Immature natural killer cell (primary cell): Measurements from ENCODE around the gene TEX52. TPM values are rescaled to one million over a fixed set of nuclear protein-coding genes. Genes with fewer than 3 reads are reported as not detected.
A peak's percentile ranks its signal among the peaks of the same experiment; 100 is the strongest.
"Not testable (repeated sequence)": the region's sequence is repeated elsewhere in the genome, so short reads cannot be mapped to it uniquely, and the experiment has no call there.

Experiments used
- DNase-seq, 3 donors: peaks; one replicate each; pipeline ENCODE4 v3.0.0; 2022; ENCODE audit warnings: mixed read lengths in 1 of 3
- H3K27ac Mint-ChIP-seq, 6 donors: one replicate each; pipeline ENCODE4 v1.8.0; 2020; ENCODE audit warnings: mixed read lengths in 6 of 6, mild to moderate bottlenecking in 5 of 6, inconsistent platforms in 4 of 6, moderate library complexity in 3 of 6
- H3K27me3 Mint-ChIP-seq, 3 donors: one replicate each; pipeline ENCODE4 v1.8.0; 2020 to 2021; ENCODE audit warnings: low read depth in 3 of 3, mild to moderate bottlenecking in 3 of 3, mixed read lengths in 3 of 3, moderate library complexity in 3 of 3, inconsistent platforms in 1 of 3
- H3K36me3 Mint-ChIP-seq, 3 donors: one replicate each; pipeline ENCODE4 v1.8.0; 2020; ENCODE audit warnings: mixed read lengths in 3 of 3, inconsistent platforms in 2 of 3, mild to moderate bottlenecking in 2 of 3
- H3K4me1 Mint-ChIP-seq, 2 donors: one replicate each; pipeline ENCODE4 v1.8.0; 2020; ENCODE audit warnings: inconsistent platforms in 2 of 2, mild to moderate bottlenecking in 2 of 2, mixed read lengths in 2 of 2, moderate library complexity in 1 of 2
- H3K4me3 Mint-ChIP-seq, 5 donors: one replicate each; pipeline ENCODE4 v1.8.0; 2020; ENCODE audit warnings: mild to moderate bottlenecking in 5 of 5, mixed read lengths in 5 of 5, inconsistent platforms in 3 of 5, moderate library complexity in 3 of 5
- H3K9me3 Mint-ChIP-seq, 6 donors: one replicate each; pipeline ENCODE4 v1.8.0; 2020; ENCODE audit warnings: mild to moderate bottlenecking in 6 of 6, mixed read lengths in 6 of 6, inconsistent platforms in 4 of 6, moderate library complexity in 3 of 6
- polyA plus RNA-seq, 3 donors: library from polyadenylated mRNA; unstranded; fragments of 300-500 nt; fragmentation: Illumina TruSeq; gene quantifications; one replicate each; pipeline ENCODE4 v1.2.3, GENCODE V29; 2021

TEX52 gene
- polyA plus RNA-seq, 3 donors from 2014 or later = not detected

- Mint-ChIP-seq H3K36me3 (peaks cover 0 to 5% (median 4%) of the 10 kb centered on the region in 3 donors), H3K27ac (peak overlapping the region in 4 of 6 donors; percentile 9 to 57 (median 20)), H3K9me3 (no peaks in the 10 kb centered on the region), H3K4me3 (no peak overlapping the region), H3K27me3 (no peaks in the 10 kb centered on the region), H3K4me1 (peaks cover 11 to 15% of the 10 kb centered on the region in 2 donors)
- DNase-seq = no peak
These were observed 28.0 kb upstream of the TEX52 start for GRCh38 chr12:2884810-2885209.

- Mint-ChIP-seq H3K4me1 (peaks cover 28 to 38% of the 10 kb centered on the region in 2 donors), H3K4me3 (peak overlapping the region in 1 of 5 donors; percentile 32), H3K36me3 (peaks cover 0 to 3% (median 0%) of the 10 kb centered on the region in 3 donors), H3K9me3 (no peaks in the 10 kb centered on the region), H3K27ac (peak overlapping the region in 1 of 6 donors; percentile 64), H3K27me3 (peaks cover 3 to 8% (median 4%) of the 10 kb centered on the region in 3 donors)
- no peak for DNase-seq
These were observed 23.0 kb upstream of the TEX52 start for GRCh38 chr12:2879853-2880252.

- Mint-ChIP-seq H3K27me3 (peaks cover 3 to 8% (median 4%) of the 10 kb centered on the region in 3 donors), H3K9me3 (no peaks in the 10 kb centered on the region), H3K27ac (peak overlapping the region; percentile 95 to 99 (median 97)), H3K4me3 (peak overlapping the region; percentile 98 to 99 (median 99)), H3K36me3 (no peaks in the 10 kb centered on the region), H3K4me1 (peaks cover 27 to 33% of the 10 kb centered on the region in 2 donors)
- DNase-seq = no peak
These were observed 21.3 kb upstream of the TEX52 start for GRCh38 chr12:2877953-2878732.

- Mint-ChIP-seq H3K36me3 (no peaks in the 10 kb centered on the region), H3K9me3 (no peaks in the 10 kb centered on the region), H3K27me3 (peaks cover 3 to 8% (median 4%) of the 10 kb centered on the region in 3 donors), H3K4me3 (peak within 1 kb of the TSS; percentile 98 to 99 (median 99)), H3K27ac (peak within 1 kb of the TSS; percentile 95 to 99 (median 97)), H3K4me1 (peaks cover 27 to 33% of the 10 kb centered on the region in 2 donors)
- peak; percentile 87 to 89 (median 87) for DNase-seq
These were observed 20.5 kb upstream of the TEX52 start, which contains the start of the genes FOXM1 and RHNO1 for GRCh38 chr12:2877047-2877952. Gene FOXM1 (minus strand): TSS chr12:2877174. CDS start chr12:2874478, 2,696 bp downstream. Gene RHNO1 (plus strand): TSS chr12:2877223. CDS start chr12:2885367, 8,144 bp downstream.

- peak in 1 of 3 donors; percentile 10 for DNase-seq
- H3K4me1 Mint-ChIP-seq = peaks cover 25 to 33% of the 10 kb centered on the region in 2 donors
- H3K27ac Mint-ChIP-seq = peak overlapping the region; percentile 30 to 96 (median 76)
- no peaks in the 10 kb centered on the region for H3K9me3 Mint-ChIP-seq
- peak overlapping the region; percentile 82 to 99 (median 86) for H3K4me3 Mint-ChIP-seq
- H3K27me3 Mint-ChIP-seq = peaks cover 3 to 8% (median 4%) of the 10 kb centered on the region in 3 donors
- H3K36me3 Mint-ChIP-seq = no peaks in the 10 kb centered on the region
These were observed 19.7 kb upstream of the TEX52 start for GRCh38 chr12:2876431-2877046.

DNA sequence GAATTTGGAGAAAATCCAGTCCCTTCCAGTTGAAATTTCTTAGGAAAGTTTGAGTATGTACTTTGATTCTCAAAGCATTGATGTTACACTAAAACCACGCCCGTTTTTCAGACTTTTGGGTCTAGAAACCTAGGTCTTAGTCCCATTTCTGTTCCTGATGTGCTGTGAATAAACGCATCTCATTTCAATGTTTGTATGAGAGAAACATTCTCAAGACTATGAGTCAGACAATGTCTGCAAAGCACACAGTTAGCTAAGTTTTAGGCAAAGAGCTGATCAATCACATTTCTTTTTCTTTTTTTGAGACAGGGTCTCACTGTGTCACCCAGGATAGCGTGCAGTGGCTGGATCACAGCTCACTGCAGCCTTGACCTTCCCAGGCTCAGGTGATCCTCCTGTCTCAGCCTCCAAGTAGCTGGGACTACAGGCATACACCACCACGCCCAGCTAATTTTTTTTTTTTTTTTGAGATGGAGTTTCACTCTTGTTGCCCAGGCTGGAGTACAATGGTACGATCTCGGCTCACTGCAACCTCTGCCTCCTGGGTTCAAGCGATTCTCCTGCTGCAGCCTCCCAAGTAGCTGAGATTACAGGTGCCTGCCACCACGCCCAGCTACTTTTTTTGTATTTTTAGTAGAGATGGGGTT lies 12.3 kb upstream of the TEX52 start:
- not testable (repeated sequence) for H3K4me1 Mint-ChIP-seq, H3K4me3 Mint-ChIP-seq, H3K27me3 Mint-ChIP-seq, DNase-seq, H3K27ac Mint-ChIP-seq, H3K9me3 Mint-ChIP-seq, H3K36me3 Mint-ChIP-seq

DNA sequence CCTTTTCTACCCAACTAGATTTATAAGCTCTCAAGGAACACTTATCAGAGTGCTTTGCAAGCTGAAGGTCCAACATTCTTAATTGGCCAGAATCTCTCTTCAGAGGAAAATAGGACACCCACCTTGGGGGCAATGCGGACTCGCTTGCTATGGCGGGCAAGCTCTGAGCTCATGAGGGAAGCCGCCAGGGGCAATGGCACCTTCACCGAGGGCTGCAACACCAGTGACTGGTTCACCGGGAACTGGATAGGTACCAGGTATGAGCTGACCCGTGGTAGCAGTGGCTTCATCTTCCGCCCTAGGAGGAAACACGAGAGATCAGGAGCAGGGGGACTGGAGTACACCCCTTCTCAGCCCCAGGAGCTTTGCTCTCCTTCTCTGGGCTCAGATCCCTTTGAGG lies 7.4 kb upstream of the TEX52 start:
- no peak for DNase-seq
- Mint-ChIP-seq H3K4me3 (no peak overlapping the region), H3K27ac (no peak overlapping the region), H3K36me3 (no peaks in the 10 kb centered on the region), H3K27me3 (no peaks in the 10 kb centered on the region), H3K4me1 (no peaks in the 10 kb centered on the region), H3K9me3 (no peaks in the 10 kb centered on the region)

- peak overlapping the region in 1 of 6 donors; percentile 34 for H3K27ac Mint-ChIP-seq
- H3K9me3 Mint-ChIP-seq, DNase-seq, H3K36me3 Mint-ChIP-seq, H3K4me3 Mint-ChIP-seq, H3K27me3 Mint-ChIP-seq, H3K4me1 Mint-ChIP-seq: not testable (repeated sequence)
These were observed 6.6 kb upstream of the TEX52 start for GRCh38 chr12:2863402-2863801.

- Mint-ChIP-seq H3K4me3 (no peak overlapping the region), H3K4me1 (no peaks in the 10 kb centered on the region), H3K27ac (no peak overlapping the region), H3K36me3 (no peaks in the 10 kb centered on the region), H3K9me3 (no peaks in the 10 kb centered on the region), H3K27me3 (peaks cover 0 to 2% (median 0%) of the 10 kb centered on the region in 3 donors)
- DNase-seq = no peak
These were observed 6.0 kb upstream of the TEX52 start for GRCh38 chr12:2862876-2863275.

- Mint-ChIP-seq H3K27me3 (peaks cover 0 to 2% (median 0%) of the 10 kb centered on the region in 3 donors), H3K4me1 (no peaks in the 10 kb centered on the region), H3K4me3 (no peak overlapping the region), H3K27ac (no peak overlapping the region), H3K9me3 (no peaks in the 10 kb centered on the region), H3K36me3 (peaks cover 3 to 6% (median 6%) of the 10 kb centered on the region in 3 donors)
- no peak for DNase-seq
These were observed 3.3 kb upstream of the TEX52 start for GRCh38 chr12:2860170-2860569.

GRCh38 chr12:2858944-2859421 lies 2.1 kb upstream of the TEX52 start:
- no peak for DNase-seq
- Mint-ChIP-seq H3K27ac (no peak overlapping the region), H3K27me3 (peaks cover 0 to 2% (median 0%) of the 10 kb centered on the region in 3 donors), H3K4me3 (no peak overlapping the region), H3K4me1 (no peaks in the 10 kb centered on the region), H3K36me3 (peaks cover 3 to 6% (median 6%) of the 10 kb centered on the region in 3 donors), H3K9me3 (no peaks in the 10 kb centered on the region)

GRCh38 chr12:2858334-2858733 lies 1.5 kb upstream of the TEX52 start:
- peaks cover 0 to 2% (median 0%) of the 10 kb centered on the region in 3 donors for H3K27me3 Mint-ChIP-seq
- H3K27ac Mint-ChIP-seq = peak overlapping the region in 1 of 6 donors; percentile 76
- H3K4me1 Mint-ChIP-seq = no peaks in the 10 kb centered on the region
- no peak overlapping the region for H3K4me3 Mint-ChIP-seq
- H3K36me3 Mint-ChIP-seq = peaks cover 3 to 6% (median 6%) of the 10 kb centered on the region in 3 donors
- no peaks in the 10 kb centered on the region for H3K9me3 Mint-ChIP-seq
- no peak for DNase-seq

DNA sequence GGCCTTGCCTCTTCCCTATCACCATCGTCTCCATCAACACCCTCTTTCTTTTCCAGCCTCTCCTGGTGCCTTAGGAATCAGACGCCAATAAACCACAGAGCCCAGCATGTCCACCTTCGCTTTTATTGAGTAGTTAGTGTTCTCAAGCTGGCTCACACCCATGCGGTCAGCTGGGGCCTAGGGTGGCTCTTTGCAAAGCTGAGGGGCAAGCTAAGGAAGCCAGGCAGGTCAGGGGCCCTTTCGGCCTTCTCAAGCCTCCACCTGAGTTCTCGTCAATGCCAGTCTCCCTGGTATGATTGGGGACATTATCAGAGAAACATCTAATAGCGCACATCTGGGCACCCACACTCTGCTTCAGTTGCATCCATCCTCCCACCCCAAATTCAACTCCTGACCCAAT lies 737 bp upstream of the TEX52 start:
- Mint-ChIP-seq H3K27ac (no peak overlapping the region), H3K4me1 (no peaks in the 10 kb centered on the region), H3K9me3 (no peaks in the 10 kb centered on the region), H3K4me3 (no peak overlapping the region), H3K27me3 (peaks cover 0 to 2% (median 0%) of the 10 kb centered on the region in 3 donors), H3K36me3 (peaks cover 3 to 6% (median 6%) of the 10 kb centered on the region in 3 donors)
- no peak for DNase-seq
